HepG2 (cell line): ENCODE results near the gene PRKCZ. TPM values are rescaled to one million over a fixed set of nuclear protein-coding genes. Genes with fewer than 3 reads are reported as not detected.

Experiments used
- ATAC-seq: fragments of 200-7000 bp; cut with Tn5 transposase; 3 replicates; pipeline ENCODE4 v1.9.1; 2020; ENCODE audit warnings: mild to moderate bottlenecking, moderate library complexity
- BruUV-seq: library from RNA; stranded (reverse); fragments of 400-500 nt; replicated peaks from 2 replicates; lab custom pipeline; 2021; lab: Mats Ljungman, UMichigan
- CTCF ChIA-PET: fragments of 300-600 bp; formaldehyde crosslinking; extraction: SDS; loops from one replicate; lab custom pipeline; 2021; ENCODE audit warnings: low total read pairs, inconsistent platforms, low intra/inter-chr PET ratio; lab: Yijun Ruan, JAX
- POLR2A ChIA-PET: fragments of 350-600 bp; sonication (Branson Sonifier 250); formaldehyde crosslinking; loops from one replicate; lab custom pipeline; 2020; ENCODE audit warnings: antibody characterized with exemption, inconsistent platforms; lab: Yijun Ruan, JAX
- DNase-seq: peaks from one replicate; pipeline ENCODE4 v3.0.0-alpha.2; 2015; ENCODE audit warnings: low spot score
- FAIRE-seq: peaks from 3 replicates; lab custom pipeline; 2011; peaks lifted over from hg19 to GRCh38; lab: Jason Lieb, UNC
- H2AFZ ChIP-seq: one replicate; pipeline ENCODE4 v1.6.1; 2011; ENCODE audit warnings: low read length, inconsistent platforms
- H3K27ac ChIP-seq: fragments of 300-600 bp; 3 replicates; pipeline ENCODE4 v1.8.0; 2011; ENCODE audit warnings: mixed run types, mild to moderate bottlenecking, mixed read lengths, low read length, inconsistent platforms; ENCODE audit not compliant: insufficient read depth; ENCODE audit errors: extremely low read length
- H3K27me3 ChIP-seq, 2 experiments: fragments of 200-600 bp in 1 of 2; 2 replicates in 1 of 2; 3 replicates in 1 of 2; pipeline versions ENCODE4 v1.6.0 to v1.8.0; 2011; ENCODE audit warnings: low read length in 2 of 2, mild to moderate bottlenecking in 2 of 2, moderate library complexity in 2 of 2, inconsistent platforms in 1 of 2; ENCODE audit not compliant: insufficient read depth in 2 of 2, control insufficient read depth in 1 of 2
- H3K36me3 ChIP-seq, 2 experiments: fragments of 200-600 bp in 1 of 2; replicated peaks in 1 of 2; 2 replicates in 1 of 2; 3 replicates in 1 of 2; pipeline versions ENCODE4 v1.5.1 to v1.8.0; 2011; ENCODE audit warnings: low read length in 2 of 2, inconsistent platforms in 1 of 2; ENCODE audit not compliant: insufficient read depth in 2 of 2, control insufficient read depth in 1 of 2
- H3K4me1 ChIP-seq: 2 replicates; pipeline ENCODE4 v1.5.1; 2012; ENCODE audit warnings: low read length, inconsistent platforms; ENCODE audit not compliant: insufficient read depth
- H3K4me2 ChIP-seq: 2 replicates; pipeline ENCODE4 v1.6.0; 2011; ENCODE audit warnings: low read depth, low read length, inconsistent platforms
- H3K4me3 ChIP-seq, 3 experiments: fragments of 200-600 bp in 1 of 3; sonication (generic), shearing (Covaris generic) in 1 of 3; replicated peaks in 1 of 3; 2 replicates each; pipeline ENCODE4 v1.5.1; 2011 to 2016; ENCODE audit warnings: low read length in 3 of 3, inconsistent platforms in 2 of 3, low read depth in 2 of 3, mild to moderate bottlenecking in 2 of 3, control low read depth in 1 of 3, mixed read lengths in 1 of 3; ENCODE audit not compliant: insufficient read depth in 1 of 3
- H3K79me2 ChIP-seq: one replicate; pipeline ENCODE4 v1.6.1; 2011; ENCODE audit warnings: low read length, inconsistent platforms; ENCODE audit not compliant: insufficient read depth
- H3K9ac ChIP-seq: 2 replicates; pipeline ENCODE4 v1.6.0; 2011; ENCODE audit warnings: mild to moderate bottlenecking, low read depth, low read length, inconsistent platforms; ENCODE audit not compliant: insufficient read depth
- H3K9me3 ChIP-seq: 2 replicates; pipeline ENCODE4 v1.5.1; 2012; ENCODE audit warnings: mild to moderate bottlenecking, low read length
- H4K20me1 ChIP-seq: 2 replicates; pipeline ENCODE4 v1.6.0; 2011; ENCODE audit warnings: inconsistent platforms, mild to moderate bottlenecking, low read length, moderate library complexity; ENCODE audit not compliant: insufficient read depth
- MXD1 ChIP-seq: sonication (generic); formaldehyde crosslinking; IDR thresholded peaks from 2 replicates; pipeline ENCODE4 v1.4.0; 2020; ENCODE audit warnings: mild to moderate bottlenecking, missing genetic modification reagents
- REXO4 ChIP-seq: sonication (generic); formaldehyde crosslinking; IDR thresholded peaks from 2 replicates; pipeline ENCODE4 v1.8.0; 2022; ENCODE audit warnings: missing genetic modification reagents, mild to moderate bottlenecking, borderline replicate concordance
- SATB2 ChIP-seq: sonication (generic); formaldehyde crosslinking; IDR thresholded peaks from 2 replicates; pipeline ENCODE4 v1.5.0; 2020; ENCODE audit warnings: missing genetic modification reagents
- SIX4 ChIP-seq: sonication (generic); formaldehyde crosslinking; IDR thresholded peaks from 2 replicates; pipeline ENCODE4 v1.4.0; 2020; ENCODE audit warnings: missing genetic modification reagents
- SP4 ChIP-seq: sonication (generic); formaldehyde crosslinking; IDR thresholded peaks from 2 replicates; pipeline ENCODE4 v1.8.1; 2023; ENCODE audit warnings: mild to moderate bottlenecking, missing genetic modification reagents
- THYN1 ChIP-seq: sonication (generic); formaldehyde crosslinking; IDR thresholded peaks from 2 replicates; pipeline ENCODE4 v1.8.1; 2023; ENCODE audit warnings: low read depth, mild to moderate bottlenecking, moderate library complexity, missing genetic modification reagents, borderline replicate concordance
- UBTF ChIP-seq: sonication (generic); formaldehyde crosslinking; IDR thresholded peaks from 2 replicates; pipeline ENCODE4 v1.4.0; 2020; ENCODE audit warnings: mild to moderate bottlenecking, missing genetic modification reagents
- ZNF451 ChIP-seq: sonication (generic); formaldehyde crosslinking; IDR thresholded peaks from 2 replicates; pipeline ENCODE4 v1.5.0; 2020; ENCODE audit warnings: mild to moderate bottlenecking, missing genetic modification reagents
- ZNF557 ChIP-seq: sonication (generic); formaldehyde crosslinking; IDR thresholded peaks from 2 replicates; pipeline ENCODE4 v1.4.0; 2020; ENCODE audit warnings: missing genetic modification reagents
- WGBS: methylation state at CpG from one replicate; pipeline ENCODE4 v1.1.6; 2017; ENCODE audit warnings: low lambda C conversion rate; 5-methylcytosine and 5-hydroxymethylcytosine counted together
- in situ Hi-C: cut with HindIII; loops from 2 replicates; pipeline ENCODE4 v1.10.0; 2017; ENCODE audit warnings: low pct_unique_long_range_greater_than_20kb; ENCODE audit not compliant: extremely low pct_ligation_motif_present
- intact Hi-C: fragments of 100-400 bp; cut with micrococcal nuclease; formaldehyde crosslinking; loops from one replicate; pipeline ENCODE4 v1.10.0; 2022; ENCODE audit not compliant: unreplicated experiment
- polyA plus RNA-seq, 8 experiments: library from polyadenylated mRNA; depleted of rRNA in 3 of 8; stranded (reverse) in 7 of 8; unstranded in 1 of 8; fragments of >200 nt; fragmentation: Illumina TruSeq in 4 of 8; extraction: Trizol in 4 of 8; gene quantifications; 2 replicates each; pipeline versions ENCODE4 v1.2.1 to v1.2.3, GENCODE V29; 2011 to 2016; ENCODE audit warnings: low read depth in 4 of 8, missing spikeins in 1 of 8, mixed read lengths in 1 of 8; ENCODE audit not compliant: insufficient read depth in 1 of 8
- total RNA-seq, 5 experiments: library from RNA; depleted of rRNA; stranded (reverse); fragments of >200 nt; fragmentation: Illumina TruSeq; extraction: Trizol; gene quantifications; 2 replicates each; pipeline ENCODE4 v1.2.3, GENCODE V29; 2016; ENCODE audit warnings: low read depth in 1 of 5

The PRKCZ gene
- total and polyA plus RNA-seq, 2 of the 13 experiments (the other 11 are each of a cell fraction or from before 2014, with no cell fraction given), result 34.7 to 85.2 TPM

DNA sequence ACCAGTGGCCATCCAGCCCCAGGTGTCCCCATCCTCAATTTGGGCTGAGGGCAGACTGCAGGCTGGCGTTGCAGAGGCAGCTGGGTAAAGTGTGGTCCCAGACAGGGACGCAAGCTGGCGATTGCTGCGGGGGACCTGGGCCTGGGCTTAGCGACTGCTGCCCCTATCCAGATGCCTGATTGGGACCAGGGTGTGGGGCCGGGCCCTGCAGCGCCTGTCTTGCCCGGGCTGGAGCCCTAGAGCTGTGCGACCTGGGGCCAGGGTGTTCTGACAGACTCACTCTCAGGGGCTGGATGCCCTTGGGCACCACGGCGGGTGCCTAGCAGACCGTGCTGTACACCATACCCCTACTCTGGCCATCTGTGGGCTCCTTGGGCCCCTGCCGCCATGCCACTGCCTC, 160.6 kb downstream of the PRKCZ start (continued):
- TF ChIP-seq THYN1 (no peak), SATB2 (CRISPR knock-in tag) (no peak), SP4 (CRISPR knock-in tag) (no peak), MXD1 (CRISPR knock-in tag) (no peak)

- no peak for ATAC-seq
- H3K9ac ChIP-seq, result no peak overlapping the region
- no peak for TF ChIP-seq UBTF
- TF ChIP-seq ZNF557 (CRISPR knock-in tag), result no peak
- no peak for TF ChIP-seq SIX4 (CRISPR knock-in tag)
- no peak for TF ChIP-seq SP4 (CRISPR knock-in tag)
- TF ChIP-seq ZNF451 (CRISPR knock-in tag), result no peak
- TF ChIP-seq REXO4, result no peak
- POLR2A ChIA-PET, result interaction anchor here (1.1 kb wide), 1 partner anchor 20 kb away, joined by 3 read pairs; no protein-coding TSS in a partner anchor
- BruUV-seq, result no TSS peak
- FAIRE-seq, result no peak
- no peak overlapping the region for H2AFZ ChIP-seq
- H3K4me2 ChIP-seq, result no peak overlapping the region
- in situ Hi-C loops (no loop called here), intact Hi-C loops (no loop called here)
- CTCF ChIA-PET, result no interaction called here
- no peak overlapping the region for H3K27ac ChIP-seq
- DNase-seq, result no peak
- no peaks in the 10 kb centered on the region for H3K36me3 ChIP-seq
- peaks cover 77% of the 10 kb centered on the region for H3K4me1 ChIP-seq
- no peaks in the 10 kb centered on the region for H3K79me2 ChIP-seq
- 93% methylated on average over 8 of the region's 10 CpGs for WGBS
- H3K9me3 ChIP-seq, result no peaks in the 10 kb centered on the region
- no peaks in the 10 kb centered on the region for H4K20me1 ChIP-seq
- H3K27me3 ChIP-seq, result peaks cover 2 to 15% of the 10 kb centered on the region in 2 experiments; a peak in 2 of 5 replicates
- no peak overlapping the region for H3K4me3 ChIP-seq
Observed at GRCh38 chr1:2212274-2212531, 162.0 kb downstream of the PRKCZ start.
